Fibroblast of lung (primary cell): ENCODE results near the gene ZNF646.

Experiments
- EZH2 ChIP-seq: IDR thresholded peaks from 2 replicates; pipeline ENCODE4 v1.5.1; 2012; ENCODE audit warnings: low read length, control low read depth, mild to moderate bottlenecking; ENCODE audit errors: missing control alignments
- TF ChIP-seq, protein P1 (sequence below), 2 donors: IDR thresholded peaks in 1 of 2; conservative IDR thresholded peaks in 1 of 2; 1 replicate in 1 of 2; 2 replicates in 1 of 2; pipeline ENCODE4 v1.5.1; 2011 to 2012; ENCODE audit warnings: low read length in 2 of 2, control low read depth in 1 of 2, inconsistent platforms in 1 of 2, low read depth in 1 of 2, mild to moderate bottlenecking in 1 of 2

DNA sequence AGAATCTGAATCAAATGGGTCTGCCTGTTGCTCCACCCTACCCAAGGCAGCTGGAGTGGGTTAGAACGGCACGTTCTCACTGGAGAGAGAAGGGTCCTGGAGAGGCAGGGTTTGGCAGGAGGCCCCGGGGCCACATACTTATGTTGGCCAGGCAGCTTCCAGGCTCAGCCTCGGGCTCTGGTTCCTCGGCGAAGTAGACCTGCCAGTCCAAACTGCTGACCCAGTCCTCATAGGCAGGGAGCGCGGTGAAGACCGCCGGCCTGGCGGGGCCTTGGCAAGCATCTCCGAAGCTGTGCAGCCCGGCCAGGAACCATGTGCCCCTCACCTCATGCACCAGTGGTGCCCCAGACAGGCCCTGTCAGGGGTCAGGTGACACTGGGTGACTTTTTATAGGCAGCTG is 9.8 kb downstream of the ZNF646 start:
- TF ChIP-seq, protein P1, sequence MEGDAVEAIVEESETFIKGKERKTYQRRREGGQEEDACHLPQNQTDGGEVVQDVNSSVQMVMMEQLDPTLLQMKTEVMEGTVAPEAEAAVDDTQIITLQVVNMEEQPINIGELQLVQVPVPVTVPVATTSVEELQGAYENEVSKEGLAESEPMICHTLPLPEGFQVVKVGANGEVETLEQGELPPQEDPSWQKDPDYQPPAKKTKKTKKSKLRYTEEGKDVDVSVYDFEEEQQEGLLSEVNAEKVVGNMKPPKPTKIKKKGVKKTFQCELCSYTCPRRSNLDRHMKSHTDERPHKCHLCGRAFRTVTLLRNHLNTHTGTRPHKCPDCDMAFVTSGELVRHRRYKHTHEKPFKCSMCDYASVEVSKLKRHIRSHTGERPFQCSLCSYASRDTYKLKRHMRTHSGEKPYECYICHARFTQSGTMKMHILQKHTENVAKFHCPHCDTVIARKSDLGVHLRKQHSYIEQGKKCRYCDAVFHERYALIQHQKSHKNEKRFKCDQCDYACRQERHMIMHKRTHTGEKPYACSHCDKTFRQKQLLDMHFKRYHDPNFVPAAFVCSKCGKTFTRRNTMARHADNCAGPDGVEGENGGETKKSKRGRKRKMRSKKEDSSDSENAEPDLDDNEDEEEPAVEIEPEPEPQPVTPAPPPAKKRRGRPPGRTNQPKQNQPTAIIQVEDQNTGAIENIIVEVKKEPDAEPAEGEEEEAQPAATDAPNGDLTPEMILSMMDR (conservative IDR thresholded peaks at IDR 0.05 in 1 of 2, IDR thresholded peaks at IDR 0.05 in 1 of 2; ENCODE audit: low read depth in 1 of 2, low read length in 2 of 2), result no peak
- no peak for TF ChIP-seq EZH2
